ENCODE results near the gene TMEM178A.
"Not testable (repeated sequence)": the region's sequence is repeated elsewhere in the genome, so short reads cannot be mapped to it uniquely, and the experiment has no call there.

Gene TMEM178A

DNA sequence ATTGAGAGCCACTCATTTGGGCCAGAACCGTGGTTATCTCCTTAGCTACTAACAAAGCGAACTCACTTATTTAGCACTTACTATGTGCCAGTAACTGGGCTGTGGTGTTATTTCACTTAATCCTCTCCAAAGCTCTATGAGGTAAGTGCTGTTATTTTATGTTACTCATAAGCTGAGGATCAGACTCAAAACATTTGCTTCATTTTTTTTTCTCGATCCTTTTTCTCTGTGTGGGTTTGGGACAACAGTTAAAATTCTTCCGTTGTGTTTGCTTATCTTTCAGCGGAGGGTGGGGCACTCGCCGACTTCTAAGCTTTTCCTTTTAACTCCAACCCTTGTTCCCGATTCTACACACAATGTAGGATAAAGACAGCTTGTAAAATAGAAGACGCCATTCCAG lies 52.8 kb downstream of the TMEM178A start:
- no peak for DNase-seq

- DNase-seq: no peak
Measured at GRCh38 chr2:39719317-39719716, 53.6 kb downstream of the TMEM178A start.

DNA sequence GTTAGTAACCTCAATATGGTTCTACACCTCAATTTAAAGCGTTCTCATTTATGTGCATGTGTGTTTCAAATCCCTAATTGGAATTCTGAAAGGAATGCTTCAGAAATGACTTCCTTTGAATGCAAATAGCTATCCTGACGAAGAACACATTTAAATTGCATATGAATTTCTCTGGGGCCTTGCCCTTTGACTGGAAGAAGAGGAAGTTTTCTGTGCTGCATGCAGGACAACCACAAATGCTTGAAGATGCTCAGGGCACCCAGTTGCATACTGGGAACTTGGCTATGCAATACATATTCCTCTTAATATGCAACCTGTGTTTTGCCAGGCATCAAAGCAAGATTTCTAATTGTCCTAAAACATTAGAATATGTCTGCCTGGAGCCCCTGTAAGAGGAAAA lies 55.3 kb downstream of the TMEM178A start:
- no peak for DNase-seq

- DNase-seq: no peak
Measured at GRCh38 chr2:39723497-39723896, 57.8 kb downstream of the TMEM178A start.

DNA sequence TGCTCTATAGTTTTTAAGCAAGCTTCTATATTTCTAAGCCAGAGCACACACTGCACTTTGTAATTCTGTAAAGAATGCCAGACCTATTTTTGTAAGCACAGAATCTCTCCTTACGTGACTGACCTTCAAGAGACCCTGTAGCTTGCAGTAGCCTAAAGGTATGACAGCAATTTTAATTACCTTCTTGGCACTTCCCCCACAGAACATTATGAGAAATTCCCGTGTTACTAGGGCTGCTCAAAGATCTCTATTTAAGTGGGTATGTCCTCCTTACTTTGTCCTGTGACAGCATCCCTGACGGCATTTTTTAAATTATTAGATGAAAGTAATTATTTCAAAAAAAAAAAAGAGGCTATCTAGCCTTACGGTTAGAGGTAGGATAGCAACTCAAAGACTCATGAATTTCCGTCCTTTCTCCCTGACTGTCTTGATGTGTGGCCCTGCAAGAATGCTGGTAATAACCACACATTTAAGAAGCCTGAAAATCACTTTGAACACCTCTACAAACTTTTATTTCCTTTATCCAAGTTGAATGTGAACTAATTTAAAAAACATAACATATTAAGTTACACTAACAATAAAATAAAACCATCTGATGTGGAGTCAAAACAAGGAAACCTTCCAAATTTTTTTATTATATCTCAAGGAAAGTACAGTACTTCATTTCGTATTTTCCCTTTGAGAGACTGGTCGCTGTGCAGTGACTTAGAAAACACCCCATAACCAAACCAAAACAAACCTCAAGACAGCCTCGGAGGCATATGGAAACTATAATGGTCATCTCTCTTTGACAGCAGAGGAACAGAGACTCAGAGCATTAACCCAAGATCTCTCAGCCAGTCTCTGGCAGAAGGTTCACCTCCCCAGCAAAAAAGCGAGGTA lies 58.5 kb downstream of the TMEM178A start:
- DNase-seq: no peak

DNA sequence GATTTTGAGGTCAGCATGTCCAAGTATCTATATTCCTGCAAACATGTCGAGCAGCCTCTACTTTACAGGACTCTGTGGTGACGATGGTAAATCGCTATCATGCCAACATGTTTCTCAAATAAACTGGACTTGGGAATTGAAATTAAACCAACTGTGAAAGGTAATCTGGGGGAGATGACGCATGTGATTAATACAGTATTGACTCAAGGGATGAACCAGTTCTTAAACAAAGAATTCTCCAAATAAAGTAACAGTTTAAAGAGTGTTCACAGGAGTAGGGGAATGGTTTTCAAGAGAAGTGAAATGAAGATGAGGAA lies 59.1 kb downstream of the TMEM178A start:
- DNase-seq: no peak

DNA sequence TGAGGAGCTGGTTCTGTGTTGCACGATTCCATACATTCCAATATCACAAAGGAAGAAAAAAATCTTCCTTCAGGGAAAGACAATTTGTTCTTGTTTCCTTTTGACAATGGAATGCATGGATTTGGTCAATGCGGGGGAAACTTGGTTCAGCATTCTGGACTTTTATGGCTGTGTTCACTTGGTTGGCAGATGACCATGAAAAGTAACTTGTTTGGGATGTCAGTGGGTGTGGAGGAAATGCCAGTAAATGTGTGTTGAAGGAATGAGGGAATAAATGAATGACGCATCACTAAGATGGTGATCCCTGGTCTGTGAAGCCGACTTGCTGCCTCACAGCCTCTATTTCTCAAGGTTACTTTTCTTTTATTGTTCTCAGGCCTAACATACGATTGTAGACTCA lies 59.7 kb downstream of the TMEM178A start:
- DNase-seq: no peak

DNA sequence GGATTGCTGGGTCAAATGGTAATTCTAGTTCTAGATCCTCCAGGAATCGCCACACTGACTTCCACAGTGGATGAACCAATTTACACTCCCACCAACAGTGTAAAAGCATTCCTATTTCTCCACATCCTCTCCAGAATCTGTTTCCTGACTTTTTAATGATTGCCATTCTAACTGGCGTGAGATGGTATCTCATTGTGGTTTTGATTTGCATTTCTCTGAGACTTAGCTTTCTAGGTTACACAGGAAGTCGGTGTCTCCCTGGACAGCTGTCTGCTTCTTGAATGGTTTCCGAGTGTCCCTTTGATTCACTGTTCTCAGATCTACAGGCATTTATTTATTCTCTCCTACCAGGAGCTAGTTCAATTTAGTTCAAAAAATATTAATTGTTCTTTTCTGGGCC lies 62.4 kb downstream of the TMEM178A start:
- DNase-seq: not testable (repeated sequence)

DNA sequence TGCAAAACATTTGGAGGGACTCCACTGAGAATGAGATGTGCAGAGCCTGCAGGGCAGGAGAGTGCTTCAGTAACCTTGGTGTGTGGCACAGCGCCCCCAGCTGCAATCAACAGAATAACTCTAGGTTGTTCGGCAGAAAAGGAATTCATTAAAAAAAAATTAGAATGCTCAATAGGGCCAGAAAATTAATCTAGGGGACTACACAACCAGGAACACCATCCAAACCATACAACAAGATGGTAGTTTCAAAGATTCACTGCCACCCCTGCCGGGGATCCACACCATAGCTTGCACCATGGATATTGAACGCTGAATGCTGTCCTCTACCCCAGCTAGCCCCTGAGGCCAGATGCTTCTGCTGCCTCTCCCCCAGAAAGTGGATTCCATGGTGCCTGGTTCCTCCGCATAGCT lies 63.2 kb downstream of the TMEM178A start:
- no peak for DNase-seq

DNA sequence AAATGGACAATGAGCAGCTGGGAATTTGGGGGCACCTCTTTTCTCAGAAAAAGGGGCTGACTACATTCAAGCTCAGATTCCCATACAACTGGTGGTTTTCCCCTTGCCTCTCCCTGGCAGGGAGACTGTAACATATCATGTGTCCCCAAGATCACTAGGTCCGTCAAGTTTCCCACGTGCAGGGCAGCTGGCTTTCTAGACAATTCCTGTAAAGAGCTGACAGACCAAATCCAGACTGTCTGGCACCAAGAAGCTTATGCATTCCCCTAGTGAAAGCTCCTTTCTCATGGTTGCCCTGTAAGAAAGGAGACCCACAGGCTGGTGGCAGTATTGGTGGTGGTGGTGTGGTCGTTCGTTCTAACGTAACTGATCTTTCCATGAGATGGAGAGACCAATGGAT lies 64.6 kb downstream of the TMEM178A start:
- no peak for DNase-seq

- no peak for DNase-seq
Measured at GRCh38 chr2:39730685-39731302, 65.1 kb downstream of the TMEM178A start.

GRCh38 chr2:39731546-39731945 lies 65.8 kb downstream of the TMEM178A start:
- DNase-seq: no peak

- DNase-seq: no peak
Measured at GRCh38 chr2:39732482-39732881, 66.8 kb downstream of the TMEM178A start.

DNA sequence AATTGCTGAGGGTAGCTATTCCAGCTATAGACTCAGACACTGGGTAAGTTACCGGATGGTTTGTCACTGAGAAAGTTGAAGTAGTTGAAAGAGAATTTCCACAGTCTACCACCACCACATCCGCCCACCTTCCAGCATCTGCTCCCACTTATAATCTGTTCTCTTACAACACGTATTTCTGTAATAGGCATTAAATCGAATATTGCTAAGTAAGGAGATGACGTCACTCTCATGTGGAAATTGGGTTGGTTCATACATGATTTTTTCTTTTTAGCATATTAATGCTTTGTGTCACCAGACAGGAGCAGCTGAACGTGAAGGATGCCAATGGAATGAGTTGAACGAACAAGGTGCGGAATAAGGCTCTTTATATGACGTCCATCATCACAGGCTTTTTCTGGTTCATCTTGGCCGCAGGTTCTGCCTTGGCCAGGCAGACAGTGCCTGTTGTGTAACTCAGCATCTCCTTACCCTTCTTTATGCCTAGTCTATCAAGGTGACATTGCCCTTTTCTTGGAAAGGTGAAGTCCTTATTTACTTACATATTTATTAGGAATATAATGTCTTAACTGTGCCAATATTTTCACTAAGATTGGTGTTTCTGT lies 67.5 kb downstream of the TMEM178A start:
- no peak for DNase-seq

DNA sequence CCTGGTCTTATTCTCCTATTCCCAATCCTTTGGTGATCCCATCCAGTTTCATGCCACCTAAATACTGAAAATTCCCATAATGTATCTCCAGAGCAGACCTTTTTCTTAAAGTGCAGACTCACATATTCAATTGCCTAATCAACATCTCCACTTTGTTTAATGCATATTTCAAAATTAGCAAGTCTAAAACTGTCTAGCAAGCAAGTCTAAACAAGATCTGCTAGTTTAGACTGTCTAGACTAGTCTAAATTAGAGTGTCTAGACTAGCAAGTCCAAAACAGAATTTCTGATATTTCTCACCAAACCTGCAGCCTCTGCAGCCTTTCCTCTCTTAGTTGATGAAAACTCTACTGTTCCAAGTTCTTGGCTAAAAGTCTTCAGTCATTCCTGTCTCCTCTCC lies 68.7 kb downstream of the TMEM178A start:
- no peak for DNase-seq

GRCh38 chr2:39735648-39736047 lies 69.9 kb downstream of the TMEM178A start:
- no peak for DNase-seq

GRCh38 chr2:39736640-39737039 lies 70.9 kb downstream of the TMEM178A start:
- no peak for DNase-seq

DNA sequence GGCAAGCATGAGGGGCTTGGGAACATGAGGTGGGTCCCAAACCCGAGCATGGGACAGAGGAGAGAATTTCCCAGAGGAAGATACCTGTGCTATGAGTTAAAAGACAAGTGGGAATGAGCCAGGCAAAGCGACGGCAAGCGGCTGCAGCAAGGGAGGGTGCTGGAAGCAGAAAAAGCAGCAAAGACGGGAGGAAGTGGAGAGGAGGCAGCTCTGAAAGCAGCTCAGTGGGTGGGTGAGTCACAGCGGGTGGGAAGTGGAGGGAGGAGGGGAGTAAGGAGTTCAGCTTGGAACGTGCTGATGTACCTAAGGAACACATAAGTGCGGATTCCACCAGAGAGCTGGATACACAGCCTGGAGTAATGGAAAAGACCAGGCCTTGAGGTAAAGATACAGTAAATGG lies 71.9 kb downstream of the TMEM178A start:
- no peak for DNase-seq

DNA sequence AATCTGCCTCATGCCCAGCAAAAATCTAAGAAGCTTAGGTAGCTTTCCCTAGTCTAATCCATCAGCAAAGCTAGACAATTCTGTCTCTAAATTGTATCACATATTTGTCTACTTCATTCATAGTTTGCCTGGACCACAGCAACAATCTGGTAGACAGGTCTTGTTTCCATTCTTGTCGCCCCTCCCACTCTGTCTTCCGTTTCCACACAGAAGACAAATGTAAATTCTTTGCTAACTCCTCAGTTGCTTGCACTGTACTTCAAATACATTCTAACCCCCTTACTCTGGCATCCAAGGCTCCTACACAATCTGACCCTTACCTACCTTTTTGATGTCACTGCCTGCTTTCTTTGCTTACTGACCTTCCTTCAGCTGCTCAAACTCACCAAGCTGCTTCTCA lies 73.2 kb downstream of the TMEM178A start:
- DNase-seq: no peak

GRCh38 chr2:39739386-39739785 lies 73.7 kb downstream of the TMEM178A start:
- no peak for DNase-seq

DNA sequence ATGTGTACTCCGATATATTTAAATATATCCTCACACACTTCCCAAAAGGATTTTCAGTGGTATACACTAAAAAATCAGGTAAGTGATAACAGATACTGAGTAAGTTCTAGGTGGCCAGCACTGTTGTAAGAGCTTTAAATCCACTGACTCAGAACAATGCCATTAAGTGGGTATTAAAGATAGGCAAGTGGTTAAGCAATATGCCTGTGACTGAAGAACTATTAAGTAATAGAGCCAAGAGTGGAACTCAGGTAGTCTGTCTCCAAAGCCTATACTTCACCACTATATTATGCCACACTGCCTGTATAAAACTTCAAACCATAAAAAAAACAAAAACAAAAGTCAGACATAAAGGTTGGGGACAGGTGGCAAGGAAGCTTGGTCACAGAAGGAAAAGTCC lies 76.2 kb downstream of the TMEM178A start:
- no peak for DNase-seq

DNA sequence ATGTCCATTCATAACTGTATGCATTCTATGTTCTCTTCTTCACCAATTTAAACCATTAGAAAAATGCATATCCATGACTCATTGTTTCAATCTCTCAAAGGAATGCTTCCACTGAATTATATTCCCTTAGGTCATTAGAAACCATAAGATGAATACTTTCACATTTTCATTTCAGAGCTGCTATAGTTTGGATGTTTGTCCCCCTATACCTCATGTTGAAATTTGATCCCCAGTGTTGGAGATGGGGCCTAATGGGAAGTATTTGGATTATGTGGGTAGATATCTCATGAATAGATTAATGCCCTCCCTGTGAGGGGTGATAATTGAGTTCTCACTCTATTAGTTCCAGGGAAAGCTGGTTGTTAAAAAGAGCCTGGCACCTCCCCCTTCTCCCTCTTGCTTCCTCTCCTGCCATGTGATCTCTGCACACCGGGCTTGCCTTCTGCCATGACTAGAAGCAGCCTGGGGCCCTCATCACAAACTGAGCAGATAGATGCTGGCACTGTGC lies 77.6 kb downstream of the TMEM178A start:
- no peak for DNase-seq

GRCh38 chr2:39755466-39755865 lies 89.7 kb downstream of the TMEM178A start:
- no peak for DNase-seq

DNA sequence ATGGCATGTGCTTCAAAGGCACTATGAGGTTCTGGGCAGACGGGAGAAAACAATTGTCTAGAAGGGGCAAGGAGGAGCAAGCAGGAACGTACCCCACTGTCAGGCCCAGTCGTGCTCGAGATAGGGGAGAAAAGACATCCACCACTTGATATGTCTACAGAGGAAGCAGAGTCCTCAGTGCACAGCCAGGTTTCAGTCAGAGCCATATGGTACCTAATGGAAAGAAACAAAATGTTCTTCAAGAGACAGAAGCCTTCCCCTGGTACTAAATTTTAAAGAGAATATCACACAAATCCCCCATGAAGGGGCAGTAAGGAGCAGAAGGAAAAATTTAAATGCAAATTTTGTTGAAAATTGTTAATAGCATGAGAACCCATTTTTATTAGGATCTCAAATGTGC lies 91.4 kb downstream of the TMEM178A start:
- DNase-seq: no peak
